ENCODE results near the gene TLX2. TPM values are rescaled to one million over a fixed set of nuclear protein-coding genes. Genes with fewer than 3 reads are reported as not detected.

Gene TLX2
- total and polyA plus RNA-seq, 7 donors: not detected

GRCh38 chr2:74524955-74525716 lies 10.9 kb downstream of the TLX2 start:
- Histone ChIP-seq H3K36me3 (ENCODE audit: insufficient read depth in 1 of 2, low read depth in 1 of 2) (peaks cover 8 to 31% of the 10 kb centered on the region in 2 donors), H3K4me3 (no peak overlapping the region), H3K27me3 (ENCODE audit: insufficient read depth in 3 of 3, low read length in 2 of 3) (peaks cover 0 to 6% (median 0%) of the 10 kb centered on the region in 3 donors), H3K27ac (no peak overlapping the region), H3K4me1 (peaks cover 7% of the 10 kb centered on the region), H3K9me3 (no peaks in the 10 kb centered on the region)
- TF ChIP-seq, protein P1, sequence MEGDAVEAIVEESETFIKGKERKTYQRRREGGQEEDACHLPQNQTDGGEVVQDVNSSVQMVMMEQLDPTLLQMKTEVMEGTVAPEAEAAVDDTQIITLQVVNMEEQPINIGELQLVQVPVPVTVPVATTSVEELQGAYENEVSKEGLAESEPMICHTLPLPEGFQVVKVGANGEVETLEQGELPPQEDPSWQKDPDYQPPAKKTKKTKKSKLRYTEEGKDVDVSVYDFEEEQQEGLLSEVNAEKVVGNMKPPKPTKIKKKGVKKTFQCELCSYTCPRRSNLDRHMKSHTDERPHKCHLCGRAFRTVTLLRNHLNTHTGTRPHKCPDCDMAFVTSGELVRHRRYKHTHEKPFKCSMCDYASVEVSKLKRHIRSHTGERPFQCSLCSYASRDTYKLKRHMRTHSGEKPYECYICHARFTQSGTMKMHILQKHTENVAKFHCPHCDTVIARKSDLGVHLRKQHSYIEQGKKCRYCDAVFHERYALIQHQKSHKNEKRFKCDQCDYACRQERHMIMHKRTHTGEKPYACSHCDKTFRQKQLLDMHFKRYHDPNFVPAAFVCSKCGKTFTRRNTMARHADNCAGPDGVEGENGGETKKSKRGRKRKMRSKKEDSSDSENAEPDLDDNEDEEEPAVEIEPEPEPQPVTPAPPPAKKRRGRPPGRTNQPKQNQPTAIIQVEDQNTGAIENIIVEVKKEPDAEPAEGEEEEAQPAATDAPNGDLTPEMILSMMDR (IDR thresholded peaks at IDR 0.05): no peak
- DNase-seq (no peak), ATAC-seq (no peak)
- 89 to 90% (median 90%) methylated on average over 10 of the region's 10 CpGs for WGBS, 3 donors
- intact Hi-C loops (cut with DNase I): no loop called here

- intact Hi-C loops (cut with DNase I): no loop called here
- TF ChIP-seq, protein P1 (IDR thresholded peaks at IDR 0.05): no peak
- ATAC-seq (no peak), DNase-seq (no peak)
- Histone ChIP-seq H3K4me3 (no peak within 1 kb of the TSS), H3K36me3 (ENCODE audit: insufficient read depth in 1 of 2, low read depth in 1 of 2) (peaks cover 8 to 33% of the 10 kb centered on the region in 2 donors), H3K4me1 (peaks cover 12% of the 10 kb centered on the region), H3K27ac (no peak within 1 kb of the TSS), H3K9me3 (no peaks in the 10 kb centered on the region), H3K27me3 (ENCODE audit: insufficient read depth in 3 of 3, low read length in 2 of 3) (no peaks in the 10 kb centered on the region)
- 85 to 89% (median 88%) methylated on average over 11 of the region's 11 CpGs for WGBS, 3 donors
Observed at GRCh38 chr2:74525717-74526648, 11.7 kb downstream of the TLX2 start, which contains the start of gene DQX1. Gene DQX1 (minus strand): TSS chr2:74526231. CDS start chr2:74525729, 502 bp downstream.

DNA sequence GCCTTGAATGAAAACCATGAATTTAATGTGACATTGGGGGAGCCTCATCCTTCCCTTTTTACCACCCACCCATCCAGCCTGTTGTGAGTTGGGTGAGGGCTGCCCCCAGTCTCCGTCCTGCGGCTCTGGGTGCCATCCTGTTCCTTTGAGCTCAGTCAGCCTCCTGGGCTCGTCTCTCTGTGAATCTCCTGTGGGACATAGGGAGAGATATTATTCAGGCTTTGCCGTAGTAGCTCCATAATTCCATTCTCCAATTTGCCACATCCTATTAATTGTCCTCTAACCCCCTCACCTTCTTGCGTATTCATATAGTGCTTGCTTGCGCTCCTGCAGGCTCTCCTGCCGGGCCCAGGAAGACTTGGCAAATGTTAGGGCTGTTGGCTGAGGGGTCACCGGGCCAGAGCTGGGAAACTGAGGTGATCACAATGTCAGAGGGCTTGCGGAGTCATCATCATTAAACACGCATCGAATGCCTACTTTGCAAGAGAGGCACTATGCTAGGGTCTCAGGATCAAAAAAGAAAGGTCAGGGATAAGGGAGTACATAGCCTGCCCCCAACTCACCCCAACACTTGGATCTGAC lies 12.5 kb downstream of the TLX2 start:
- no peak overlapping the region for H3K27ac ChIP-seq
- no peaks in the 10 kb centered on the region for H3K27me3 ChIP-seq (ENCODE audit: insufficient read depth in 3 of 3, low read length in 2 of 3)
- WGBS, 3 donors: 97 to 99% (median 97%) methylated on average over 11 of the region's 11 CpGs
- no peak overlapping the region for H3K4me3 ChIP-seq
- ATAC-seq: no peak
- TF ChIP-seq, protein P1 (IDR thresholded peaks at IDR 0.05): no peak
- H3K36me3 ChIP-seq (ENCODE audit: insufficient read depth in 1 of 2, low read depth in 1 of 2): peaks cover 8 to 41% of the 10 kb centered on the region in 2 donors
- no peak for DNase-seq
- peaks cover 20% of the 10 kb centered on the region for H3K4me1 ChIP-seq
- intact Hi-C loops (cut with DNase I): no loop called here
- no peaks in the 10 kb centered on the region for H3K9me3 ChIP-seq

DNA sequence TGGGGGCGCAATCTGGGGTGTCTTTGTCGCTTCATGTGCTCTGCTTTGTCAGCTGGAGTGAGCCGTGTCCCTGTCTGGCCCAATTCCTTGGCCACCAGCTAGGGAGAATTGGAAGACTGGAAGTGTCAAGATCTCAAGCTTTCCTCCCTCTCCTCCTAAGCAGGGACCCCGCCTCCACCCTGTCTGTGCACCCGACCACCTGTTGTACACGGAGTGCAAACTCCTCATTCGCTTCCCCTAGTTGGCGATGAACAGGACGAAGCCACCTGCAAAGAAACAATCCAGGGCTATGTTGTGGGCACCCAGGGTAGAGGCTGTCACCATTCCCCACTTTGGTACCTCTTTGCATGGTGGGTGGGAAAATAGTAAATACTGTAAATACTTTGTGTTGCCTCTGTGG lies 13.5 kb downstream of the TLX2 start:
- Histone ChIP-seq H3K4me3 (no peak overlapping the region), H3K4me1 (peaks cover 24% of the 10 kb centered on the region), H3K27me3 (ENCODE audit: insufficient read depth in 3 of 3, low read length in 2 of 3) (no peaks in the 10 kb centered on the region), H3K36me3 (ENCODE audit: insufficient read depth in 1 of 2, low read depth in 1 of 2) (peaks cover 11 to 51% of the 10 kb centered on the region in 2 donors), H3K27ac (no peak overlapping the region), H3K9me3 (no peaks in the 10 kb centered on the region)
- ATAC-seq (no peak), DNase-seq (no peak)
- WGBS, 3 donors: 90 to 91% (median 90%) methylated on average over 9 of the region's 9 CpGs
- TF ChIP-seq, protein P1 (IDR thresholded peaks at IDR 0.05): no peak
- intact Hi-C loops (cut with DNase I): loop anchor here (2.0 kb wide), 2 partner anchors 19 to 45 kb away; partner anchors contain the start of genes CCDC142 (in 2 of the 2) and TTC31 (in 2 of the 2)

Data from psoas muscle (tissue), 8 donors.